Measurements from ENCODE around the gene PTGES2. TPM values are rescaled to one million over a fixed set of nuclear protein-coding genes. Genes with fewer than 3 reads are reported as not detected.
"Not testable (repeated sequence)": the region's sequence is repeated elsewhere in the genome, so short reads cannot be mapped to it uniquely, and the experiment has no call there.

PTGES2 gene
- total RNA-seq, 1 donor from 2014 or later: 87.8 TPM

DNA sequence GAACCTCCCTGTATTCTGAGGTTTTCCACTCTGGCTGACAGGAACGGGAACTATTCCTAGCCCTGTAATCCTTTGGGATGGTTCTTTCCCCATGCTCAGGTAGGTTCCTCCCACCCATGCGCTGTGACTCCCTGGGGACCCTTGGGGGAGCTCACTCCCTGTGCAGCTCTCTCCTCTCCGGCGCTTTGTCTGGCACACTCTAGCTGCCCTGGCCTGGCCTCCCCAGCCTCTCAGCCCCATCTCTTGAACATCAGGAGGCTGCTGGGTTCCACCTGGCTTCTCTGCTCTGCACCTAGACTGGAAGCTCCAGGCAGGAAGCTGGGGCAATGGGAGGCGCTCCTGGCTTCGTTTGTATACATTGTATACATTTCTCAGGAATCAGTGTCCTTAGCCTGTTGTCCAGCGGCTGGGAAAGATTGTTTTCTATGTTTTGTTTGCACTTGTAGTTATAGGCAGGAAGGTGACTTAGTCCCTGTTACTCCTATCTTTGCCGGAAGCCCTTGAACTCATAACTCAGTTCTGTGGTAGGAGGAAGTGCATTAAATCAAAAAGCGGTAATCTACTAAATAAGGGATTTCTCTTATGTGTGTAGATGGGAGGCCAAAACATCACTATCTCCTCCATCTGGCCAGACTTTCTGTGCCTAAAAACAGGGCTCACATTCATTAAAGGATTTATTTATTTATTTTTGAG is 39.1 kb downstream of the PTGES2 start:
- no peak for DNase-seq (ENCODE audit: low spot score)

GRCh38 chr9:128087262-128087661 is 40.3 kb downstream of the PTGES2 start:
- DNase-seq (ENCODE audit: low spot score): no peak

GRCh38 chr9:128085943-128086342 is 41.6 kb downstream of the PTGES2 start:
- DNase-seq (ENCODE audit: low spot score): no peak

DNA sequence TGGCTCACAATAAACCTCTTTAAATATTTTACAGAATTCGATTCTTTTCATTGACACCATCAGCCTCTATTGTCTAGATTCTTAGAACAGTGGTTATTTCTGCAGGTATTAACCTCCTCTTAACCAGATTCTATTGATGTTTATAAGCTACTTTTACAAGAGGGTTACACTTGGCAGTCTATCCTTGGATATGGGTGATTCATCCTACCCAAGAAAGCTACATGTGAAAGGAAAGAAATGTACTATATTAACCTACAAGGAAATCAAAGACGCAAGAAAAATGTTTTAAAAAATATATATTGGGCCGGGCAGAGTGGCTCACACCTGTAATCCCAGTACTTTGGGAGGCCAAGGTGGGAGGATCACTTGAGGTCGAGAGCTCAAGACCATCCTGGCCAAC is 42.8 kb downstream of the PTGES2 start:
- DNase-seq (ENCODE audit: low spot score): no peak

DNA sequence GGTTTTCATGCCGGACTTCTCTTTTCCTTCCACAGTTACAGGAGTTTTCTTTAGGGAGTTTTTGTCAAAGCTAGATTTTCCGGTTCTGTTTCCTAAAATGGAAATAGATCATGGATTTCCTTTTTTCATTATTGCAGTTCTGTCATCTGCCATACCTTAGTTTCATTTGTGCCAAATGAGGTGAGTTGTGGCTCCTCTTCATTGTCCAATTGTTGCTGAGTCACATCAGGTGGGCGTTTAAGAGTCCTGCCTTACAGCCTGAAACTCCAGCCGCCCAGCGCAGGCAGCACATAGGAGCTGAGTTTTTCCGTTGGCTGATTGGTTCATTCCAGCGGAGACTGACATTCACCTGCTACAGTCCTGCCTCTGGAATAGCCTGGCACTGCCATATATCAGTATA is 45.4 kb downstream of the PTGES2 start:
- no peak for DNase-seq (ENCODE audit: low spot score)

DNA sequence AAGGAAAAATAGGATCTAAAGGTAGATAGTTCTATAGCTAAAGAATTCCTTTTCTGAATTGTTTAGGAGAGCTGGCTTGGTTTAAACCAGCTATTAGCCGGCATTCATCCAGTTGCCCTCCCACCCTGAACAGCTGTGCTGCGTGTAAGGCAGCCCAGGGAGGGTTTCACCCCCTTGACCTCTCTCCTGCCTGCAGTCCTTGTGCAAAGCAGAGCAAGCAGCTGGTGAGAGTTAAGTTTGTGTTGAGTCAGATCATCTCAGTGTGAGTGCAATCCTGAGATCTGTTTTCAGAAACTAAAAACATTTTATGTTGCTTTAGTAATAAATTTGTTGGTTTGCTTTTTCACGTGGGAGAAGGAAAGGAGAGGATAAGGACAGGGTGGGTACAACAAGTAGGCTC is 46.5 kb downstream of the PTGES2 start:
- DNase-seq (ENCODE audit: low spot score): no peak

GRCh38 chr9:128080206-128080605 is 47.3 kb downstream of the PTGES2 start:
- DNase-seq (ENCODE audit: low spot score): no peak

DNA sequence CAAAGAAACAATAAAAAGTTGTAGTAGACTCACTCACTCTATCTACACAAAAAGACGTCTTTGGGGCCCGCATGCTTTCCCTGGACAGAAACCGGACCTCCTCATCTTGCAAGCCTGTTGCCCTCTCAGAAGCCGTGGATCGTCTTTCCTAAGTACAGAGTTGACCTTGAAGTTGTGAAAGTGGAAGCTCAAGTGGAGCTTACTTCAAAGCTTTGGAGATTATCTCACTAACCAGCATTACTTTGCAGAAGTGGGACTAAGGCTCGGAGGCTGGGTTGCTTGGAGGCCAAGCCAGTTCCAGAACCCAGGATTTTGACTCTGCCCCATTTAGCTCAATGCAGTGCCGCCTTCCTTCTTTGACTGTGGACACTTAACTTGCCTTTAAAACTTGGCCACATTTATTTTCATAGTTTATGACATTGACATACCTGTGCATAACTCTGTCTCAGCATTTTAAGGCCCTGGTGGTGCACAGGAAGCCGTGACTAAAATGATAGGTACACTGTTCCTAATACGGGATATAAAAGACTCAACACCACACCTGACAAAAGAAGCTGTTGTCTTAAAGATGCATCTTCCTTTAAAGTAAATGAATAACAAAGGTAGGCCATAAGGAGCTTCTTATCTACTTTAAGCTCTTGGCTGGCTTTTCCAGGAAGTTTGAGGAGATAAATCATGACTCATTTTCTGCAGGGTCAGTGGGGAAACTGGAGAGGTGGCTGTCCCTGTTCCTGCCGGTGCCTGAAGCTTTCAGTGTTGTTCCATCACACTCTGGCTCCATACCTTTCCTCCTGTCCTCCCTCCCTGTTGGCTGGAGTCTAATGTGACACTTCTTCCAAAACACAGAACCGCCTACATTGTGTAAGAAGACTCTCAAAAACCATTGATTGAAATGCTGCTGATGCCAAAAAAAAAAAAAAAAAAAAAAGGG is 48.8 kb downstream of the PTGES2 start:
- DNase-seq (ENCODE audit: low spot score): no peak

- no peak for DNase-seq (ENCODE audit: low spot score)
Measured at GRCh38 chr9:128077847-128078503, 49.6 kb downstream of the PTGES2 start.

DNA sequence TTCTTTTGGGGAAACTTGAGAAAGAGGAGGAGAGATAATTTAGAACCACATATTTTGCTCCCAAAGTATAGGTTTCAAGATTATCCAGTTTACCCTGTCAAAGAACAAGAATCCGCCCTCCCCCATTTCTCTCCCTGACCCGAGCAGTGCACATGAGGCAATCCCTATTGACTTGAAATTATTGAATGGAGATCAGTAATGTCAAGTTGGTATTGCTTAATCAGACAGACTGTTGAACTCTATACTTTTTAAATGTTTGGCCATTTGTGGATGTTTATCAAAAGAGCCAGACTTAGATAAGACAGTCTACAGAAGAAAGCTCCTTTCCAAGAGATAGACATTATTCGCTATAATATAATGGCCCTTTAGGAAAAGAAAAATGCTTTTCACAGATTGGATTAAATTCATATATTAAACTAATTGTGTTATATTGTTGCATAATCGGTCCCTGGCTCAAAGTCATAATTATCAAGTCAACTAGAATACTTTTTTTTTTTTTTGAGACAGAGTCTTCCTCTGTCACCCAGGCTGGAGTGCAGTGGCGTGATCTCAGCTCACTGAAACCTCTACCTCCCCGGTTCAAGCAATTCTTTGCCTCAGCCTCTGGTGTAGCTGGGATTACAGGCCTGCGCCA is 54.2 kb downstream of the PTGES2 start:
- no peak for DNase-seq (ENCODE audit: low spot score)

DNA sequence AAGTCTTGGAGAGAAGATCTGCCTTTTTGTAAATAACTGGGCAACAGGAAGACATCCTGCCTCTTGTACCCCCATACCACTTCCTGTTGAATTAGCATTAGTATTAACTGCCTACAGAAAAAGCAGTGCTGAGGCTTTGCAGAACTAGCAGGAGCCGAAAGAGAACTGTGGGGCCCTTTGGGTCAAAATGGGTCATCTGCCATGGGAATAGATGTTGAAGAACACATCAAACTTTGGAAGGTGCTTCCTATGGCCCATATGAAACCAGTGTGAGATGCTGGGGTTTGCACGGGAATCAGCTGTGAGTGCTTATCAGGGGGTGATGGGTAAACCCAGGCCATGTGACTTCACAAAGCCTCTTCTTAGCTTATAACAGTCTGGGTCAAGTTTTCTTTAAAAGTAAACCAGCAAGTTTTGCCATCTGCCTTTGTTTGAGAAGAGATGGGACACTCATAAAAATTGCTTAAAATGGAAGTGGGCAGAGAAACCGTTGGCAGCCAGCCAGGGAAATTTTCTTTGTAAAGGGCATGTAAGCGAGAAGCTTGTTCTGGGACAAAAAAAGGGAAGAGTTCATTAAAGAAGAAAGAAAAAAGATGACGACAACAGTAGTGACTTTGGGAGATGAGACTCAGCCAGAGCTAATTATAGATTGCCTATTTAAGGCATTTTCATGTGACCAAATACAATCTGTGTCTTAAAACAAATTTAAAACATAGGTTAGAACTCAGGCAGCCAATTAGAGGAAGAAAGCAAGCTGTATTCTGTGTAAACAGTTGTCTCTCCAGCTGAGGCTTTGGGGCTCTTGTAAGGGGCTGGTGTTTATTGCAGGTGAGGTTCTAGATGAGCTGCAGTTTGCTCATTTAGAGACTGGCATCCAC is 55.1 kb downstream of the PTGES2 start:
- DNase-seq (ENCODE audit: low spot score): peak; percentile 93

DNA sequence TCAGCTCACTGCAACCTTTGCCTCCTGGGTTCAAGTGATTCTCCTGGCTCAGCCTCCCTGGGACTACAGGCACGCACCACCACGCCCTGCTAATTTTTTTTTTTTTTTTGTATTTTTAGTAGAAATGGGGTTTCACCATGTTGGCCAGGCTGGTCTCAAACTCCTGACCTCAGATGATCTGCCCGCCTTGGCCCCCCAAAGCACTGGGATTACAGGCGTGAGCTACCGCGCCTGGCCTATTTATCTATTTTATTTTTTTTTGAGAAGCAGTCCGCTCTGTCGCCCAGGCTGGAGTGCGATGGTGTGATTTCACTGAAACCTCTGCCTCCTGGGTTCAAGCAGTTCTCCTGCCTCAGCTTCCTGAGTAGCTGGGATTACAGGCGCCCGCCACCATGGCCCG is 56.1 kb downstream of the PTGES2 start:
- not testable (repeated sequence) for DNase-seq (ENCODE audit: low spot score)

GRCh38 chr9:128070874-128071273 is 56.7 kb downstream of the PTGES2 start:
- DNase-seq (ENCODE audit: low spot score): no peak

Other genes with a start within 250 kb of the PTGES2 start
- 48.9 TPM for gene ST6GALNAC6, start 228.1 kb downstream of the PTGES2 start, total RNA-seq
- gene ST6GALNAC4, start 210.7 kb downstream of the PTGES2 start, total RNA-seq: 25.8 TPM
- gene PIP5KL1, start 197.0 kb downstream of the PTGES2 start, total RNA-seq: 3.3 TPM
- 41.1 TPM for gene DPM2, start 189.9 kb downstream of the PTGES2 start, total RNA-seq
- gene EEIG1, start 146.7 kb downstream of the PTGES2 start, total RNA-seq: 99.6 TPM
- gene NAIF1, start 60.4 kb downstream of the PTGES2 start, total RNA-seq: 6.9 TPM
- 21.7 TPM for gene SLC25A25, start 59.5 kb downstream of the PTGES2 start, total RNA-seq
- gene LCN2, start 21.7 kb upstream of the PTGES2 start, total RNA-seq: 143 TPM
- gene BBLN, start 32.5 kb upstream of the PTGES2 start, total RNA-seq: 179 TPM
- gene CIZ1, start 63.8 kb upstream of the PTGES2 start, total RNA-seq: 134 TPM
- 31.4 TPM for gene DNM1, start 75.7 kb upstream of the PTGES2 start, total RNA-seq
- 125 TPM for gene GOLGA2, start 148.3 kb upstream of the PTGES2 start, total RNA-seq
- 21.9 TPM for gene SWI5, start 148.5 kb upstream of the PTGES2 start, total RNA-seq
- 32.7 TPM for gene TRUB2, start 194.7 kb upstream of the PTGES2 start, total RNA-seq
- gene COQ4, start 195.1 kb upstream of the PTGES2 start, total RNA-seq: 91.8 TPM
- gene SLC27A4, start 212.8 kb upstream of the PTGES2 start, total RNA-seq: 37.1 TPM
- gene URM1, start 243.6 kb upstream of the PTGES2 start, total RNA-seq: 57.7 TPM